ENCODE results near the gene PNPLA2. TPM values are rescaled to one million over a fixed set of nuclear protein-coding genes. Genes with fewer than 3 reads are reported as not detected.
A peak's percentile ranks its signal among the peaks of the same experiment; 100 is the strongest.

The PNPLA2 gene
- total RNA-seq, 1 donor: 27.7 TPM

GRCh38 chr11:773425-773824 lies 45.3 kb upstream of the PNPLA2 start:
- TF ChIP-seq, protein P1, sequence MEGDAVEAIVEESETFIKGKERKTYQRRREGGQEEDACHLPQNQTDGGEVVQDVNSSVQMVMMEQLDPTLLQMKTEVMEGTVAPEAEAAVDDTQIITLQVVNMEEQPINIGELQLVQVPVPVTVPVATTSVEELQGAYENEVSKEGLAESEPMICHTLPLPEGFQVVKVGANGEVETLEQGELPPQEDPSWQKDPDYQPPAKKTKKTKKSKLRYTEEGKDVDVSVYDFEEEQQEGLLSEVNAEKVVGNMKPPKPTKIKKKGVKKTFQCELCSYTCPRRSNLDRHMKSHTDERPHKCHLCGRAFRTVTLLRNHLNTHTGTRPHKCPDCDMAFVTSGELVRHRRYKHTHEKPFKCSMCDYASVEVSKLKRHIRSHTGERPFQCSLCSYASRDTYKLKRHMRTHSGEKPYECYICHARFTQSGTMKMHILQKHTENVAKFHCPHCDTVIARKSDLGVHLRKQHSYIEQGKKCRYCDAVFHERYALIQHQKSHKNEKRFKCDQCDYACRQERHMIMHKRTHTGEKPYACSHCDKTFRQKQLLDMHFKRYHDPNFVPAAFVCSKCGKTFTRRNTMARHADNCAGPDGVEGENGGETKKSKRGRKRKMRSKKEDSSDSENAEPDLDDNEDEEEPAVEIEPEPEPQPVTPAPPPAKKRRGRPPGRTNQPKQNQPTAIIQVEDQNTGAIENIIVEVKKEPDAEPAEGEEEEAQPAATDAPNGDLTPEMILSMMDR (IDR thresholded peaks at IDR 0.05; ENCODE audit: insufficient read depth, low read length): no peak
- no peak for DNase-seq (ENCODE audit: low read depth)
- no peak overlapping the region for H3K4me3 ChIP-seq (ENCODE audit: low read depth, low read length)

DNA sequence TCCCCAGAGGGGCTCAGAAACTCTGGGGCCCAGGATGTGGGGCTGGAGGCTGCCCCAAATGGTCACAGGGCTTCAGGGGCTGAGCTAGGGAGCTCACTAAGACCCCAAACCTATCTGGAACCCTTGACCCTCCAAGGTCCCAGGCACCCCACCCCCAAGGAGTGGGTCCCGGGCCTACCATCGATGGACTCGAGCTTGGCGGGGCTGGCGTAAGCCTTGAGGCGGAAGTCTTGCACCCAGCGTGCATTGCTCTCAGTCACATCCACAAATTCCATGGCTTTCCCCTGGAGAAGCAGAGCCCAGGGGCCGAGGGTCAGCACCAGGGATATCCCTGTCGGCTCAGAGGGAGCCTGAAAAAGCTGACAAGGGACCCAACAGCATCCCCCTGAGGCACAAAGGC lies 44.9 kb upstream of the PNPLA2 start:
- no peak for DNase-seq (ENCODE audit: low read depth)
- TF ChIP-seq, protein P1 (IDR thresholded peaks at IDR 0.05; ENCODE audit: insufficient read depth, low read length): no peak
- H3K4me3 ChIP-seq (ENCODE audit: low read depth, low read length): no peak overlapping the region

- peak; percentile 49 for DNase-seq (ENCODE audit: low read depth)
- TF ChIP-seq, protein P1 (IDR thresholded peaks at IDR 0.05; ENCODE audit: insufficient read depth, low read length): no peak
- H3K4me3 ChIP-seq (ENCODE audit: low read depth, low read length): peak overlapping the region; percentile 48
These were observed 43.7 kb upstream of the PNPLA2 start for GRCh38 chr11:774873-775592.

DNA sequence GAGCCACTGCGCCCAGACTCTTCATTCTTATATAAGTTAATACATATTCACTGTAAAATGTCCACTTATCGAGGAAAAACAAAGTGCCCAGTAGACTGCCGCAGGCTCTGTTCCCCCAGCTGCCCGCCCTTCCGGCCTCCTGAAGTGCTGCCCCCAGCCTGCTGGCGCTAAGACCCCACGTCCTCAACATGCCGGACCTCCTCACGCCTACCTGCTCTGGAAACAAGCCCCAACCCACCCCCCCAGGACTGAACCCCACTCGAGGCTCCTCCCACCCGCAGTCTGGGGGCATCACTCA lies 42.5 kb upstream of the PNPLA2 start:
- DNase-seq (ENCODE audit: low read depth): no peak
- H3K4me3 ChIP-seq (ENCODE audit: low read depth, low read length): peak overlapping the region; percentile 85
- TF ChIP-seq, protein P1 (IDR thresholded peaks at IDR 0.05; ENCODE audit: insufficient read depth, low read length): no peak

- H3K4me3 ChIP-seq (ENCODE audit: low read depth, low read length): peak overlapping the region; percentile 85
- no peak for DNase-seq (ENCODE audit: low read depth)
- TF ChIP-seq, protein P1 (IDR thresholded peaks at IDR 0.05; ENCODE audit: insufficient read depth, low read length): no peak
These were observed 42.0 kb upstream of the PNPLA2 start for GRCh38 chr11:776561-777287.

GRCh38 chr11:777288-778255 lies 41.1 kb upstream of the PNPLA2 start, which contains the start of gene GATD1:
TSS of gene GATD1 (minus strand) at chr11:777487. CDS start at chr11:777462, 25 bp downstream.
- DNase-seq (ENCODE audit: low read depth): peak; percentile 78
- peak within 1 kb of the TSS; percentile 85 for H3K4me3 ChIP-seq (ENCODE audit: low read depth, low read length)
- TF ChIP-seq, protein P1 (IDR thresholded peaks at IDR 0.05; ENCODE audit: insufficient read depth, low read length): no peak
